OCI-LY1 (cell line): ENCODE results near the gene KRT24.

Source experiments
- H2AFZ ChIP-seq: fragments of 200-600 bp; sonication (generic), shearing (Covaris generic); 2 replicates; pipeline ENCODE4 v1.6.0; 2014; ENCODE audit warnings: antibody characterized with exemption, mild to moderate bottlenecking, low read length
- H3F3A ChIP-seq: fragments of 200-600 bp; sonication (generic), shearing (Covaris generic); 2 replicates; pipeline ENCODE4 v1.6.0; 2014; ENCODE audit warnings: mild to moderate bottlenecking, antibody characterized with exemption, low read length, moderate library complexity; ENCODE audit not compliant: insufficient read depth
- H3K27ac ChIP-seq: fragments of 200-600 bp; sonication (generic); 2 replicates; pipeline ENCODE4 v1.5.1; 2014; ENCODE audit warnings: low read length, mixed run types, mild to moderate bottlenecking, low read depth; ENCODE audit not compliant: poor library complexity, severe bottlenecking
- H3K27me3 ChIP-seq: fragments of 200-600 bp; sonication (generic); 2 replicates; pipeline ENCODE4 v1.6.0; 2014; ENCODE audit warnings: antibody characterized with exemption, mild to moderate bottlenecking, low read length, moderate library complexity; ENCODE audit not compliant: insufficient read depth
- H3K36me3 ChIP-seq: fragments of 200-600 bp; sonication (generic); 2 replicates; pipeline ENCODE4 v1.6.1; 2014; ENCODE audit warnings: mild to moderate bottlenecking, antibody characterized with exemption, low read length, moderate library complexity, mixed read lengths; ENCODE audit not compliant: insufficient read depth
- H3K4me1 ChIP-seq: fragments of 200-600 bp; sonication (generic); 2 replicates; pipeline ENCODE4 v1.5.1; 2014; ENCODE audit warnings: mild to moderate bottlenecking, low read length, moderate library complexity; ENCODE audit not compliant: insufficient read depth, severe bottlenecking
- H3K4me2 ChIP-seq: fragments of 200-600 bp; sonication (generic), shearing (Covaris generic); 2 replicates; pipeline ENCODE4 v1.6.1; 2014; ENCODE audit warnings: low read length
- H3K4me3 ChIP-seq: fragments of 200-600 bp; sonication (generic); 2 replicates; pipeline ENCODE4 v1.5.1; 2014; ENCODE audit warnings: low read length, low read depth, mild to moderate bottlenecking, mixed read lengths; ENCODE audit not compliant: poor library complexity, severe bottlenecking
- H3K79me2 ChIP-seq: fragments of 200-600 bp; shearing (Covaris generic); 2 replicates; pipeline ENCODE4 v1.6.1; 2016; ENCODE audit warnings: mixed run types, low read length, mixed read lengths; ENCODE audit not compliant: insufficient read depth
- H3K9ac ChIP-seq: fragments of 200-600 bp; sonication (generic), shearing (Covaris generic); 2 replicates; pipeline ENCODE4 v1.6.1; 2014; ENCODE audit warnings: mild to moderate bottlenecking, low read length, mixed read lengths
- H3K9me2 ChIP-seq: fragments of 200-600 bp; sonication (generic), shearing (Covaris generic); 2 replicates; pipeline ENCODE4 v1.6.1; 2014; ENCODE audit warnings: low read depth, mild to moderate bottlenecking, low read length, mixed read lengths
- H3K9me3 ChIP-seq: fragments of 200-600 bp; shearing (Covaris generic); 2 replicates; pipeline ENCODE4 v1.6.1; 2014; ENCODE audit warnings: low read length, mixed read lengths
- H4K20me1 ChIP-seq: fragments of 200-600 bp; sonication (generic), shearing (Covaris generic); 2 replicates; pipeline ENCODE4 v1.6.0; 2016; ENCODE audit warnings: mild to moderate bottlenecking, low read length; ENCODE audit not compliant: insufficient read depth
- EZH2 ChIP-seq: fragments of 200-600 bp; sonication (generic), shearing (Covaris generic); IDR thresholded peaks from 2 replicates; pipeline ENCODE4 v1.8.0; 2017; ENCODE audit warnings: borderline replicate concordance, mixed run types, mild to moderate bottlenecking, antibody characterized with exemption, low read length, moderate library complexity, mixed read lengths
- TF ChIP-seq, protein P1 (sequence below): fragments of 200-600 bp; sonication (generic), shearing (Covaris generic); IDR thresholded peaks from 2 replicates; pipeline ENCODE4 v1.5.1; 2017; ENCODE audit warnings: mild to moderate bottlenecking, antibody characterized with exemption, low read length, moderate library complexity, mixed read lengths

KRT24 gene

DNA sequence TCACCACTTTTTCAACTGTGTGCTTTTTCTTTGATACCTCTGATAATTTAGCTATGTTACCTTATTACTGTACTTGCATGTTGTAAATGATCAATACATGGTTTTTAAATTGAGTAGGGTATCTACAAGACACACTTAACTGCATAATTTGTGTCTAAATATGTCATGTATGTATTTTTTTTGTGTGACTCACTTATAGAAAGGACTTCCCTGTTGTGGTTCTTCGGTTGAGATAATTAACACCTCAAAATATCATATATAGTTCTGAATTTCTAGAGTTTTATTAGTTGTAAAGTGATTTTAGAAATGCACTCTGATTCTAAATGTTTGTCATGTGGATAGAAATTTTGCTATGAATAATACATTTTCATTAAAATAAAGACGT, 24.0 kb downstream of the KRT24 start:
- H3K4me3 ChIP-seq, result no peak overlapping the region
- H3K4me1 ChIP-seq, result no peaks in the 10 kb centered on the region
- H3K4me2 ChIP-seq, result no peak overlapping the region
- no peaks in the 10 kb centered on the region for H3K9me2 ChIP-seq
- no peaks in the 10 kb centered on the region for H3K36me3 ChIP-seq
- no peak overlapping the region for H3K9ac ChIP-seq
- H2AFZ ChIP-seq, result no peak overlapping the region
- TF ChIP-seq, protein P1, sequence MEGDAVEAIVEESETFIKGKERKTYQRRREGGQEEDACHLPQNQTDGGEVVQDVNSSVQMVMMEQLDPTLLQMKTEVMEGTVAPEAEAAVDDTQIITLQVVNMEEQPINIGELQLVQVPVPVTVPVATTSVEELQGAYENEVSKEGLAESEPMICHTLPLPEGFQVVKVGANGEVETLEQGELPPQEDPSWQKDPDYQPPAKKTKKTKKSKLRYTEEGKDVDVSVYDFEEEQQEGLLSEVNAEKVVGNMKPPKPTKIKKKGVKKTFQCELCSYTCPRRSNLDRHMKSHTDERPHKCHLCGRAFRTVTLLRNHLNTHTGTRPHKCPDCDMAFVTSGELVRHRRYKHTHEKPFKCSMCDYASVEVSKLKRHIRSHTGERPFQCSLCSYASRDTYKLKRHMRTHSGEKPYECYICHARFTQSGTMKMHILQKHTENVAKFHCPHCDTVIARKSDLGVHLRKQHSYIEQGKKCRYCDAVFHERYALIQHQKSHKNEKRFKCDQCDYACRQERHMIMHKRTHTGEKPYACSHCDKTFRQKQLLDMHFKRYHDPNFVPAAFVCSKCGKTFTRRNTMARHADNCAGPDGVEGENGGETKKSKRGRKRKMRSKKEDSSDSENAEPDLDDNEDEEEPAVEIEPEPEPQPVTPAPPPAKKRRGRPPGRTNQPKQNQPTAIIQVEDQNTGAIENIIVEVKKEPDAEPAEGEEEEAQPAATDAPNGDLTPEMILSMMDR, result no peak
- no peak for TF ChIP-seq EZH2
- no peaks in the 10 kb centered on the region for H3F3A ChIP-seq
- H3K9me3 ChIP-seq, result no peaks in the 10 kb centered on the region
- H3K27ac ChIP-seq, result no peak overlapping the region
- H4K20me1 ChIP-seq, result no peaks in the 10 kb centered on the region
- H3K79me2 ChIP-seq, result no peaks in the 10 kb centered on the region
- H3K27me3 ChIP-seq, result no peaks in the 10 kb centered on the region

DNA sequence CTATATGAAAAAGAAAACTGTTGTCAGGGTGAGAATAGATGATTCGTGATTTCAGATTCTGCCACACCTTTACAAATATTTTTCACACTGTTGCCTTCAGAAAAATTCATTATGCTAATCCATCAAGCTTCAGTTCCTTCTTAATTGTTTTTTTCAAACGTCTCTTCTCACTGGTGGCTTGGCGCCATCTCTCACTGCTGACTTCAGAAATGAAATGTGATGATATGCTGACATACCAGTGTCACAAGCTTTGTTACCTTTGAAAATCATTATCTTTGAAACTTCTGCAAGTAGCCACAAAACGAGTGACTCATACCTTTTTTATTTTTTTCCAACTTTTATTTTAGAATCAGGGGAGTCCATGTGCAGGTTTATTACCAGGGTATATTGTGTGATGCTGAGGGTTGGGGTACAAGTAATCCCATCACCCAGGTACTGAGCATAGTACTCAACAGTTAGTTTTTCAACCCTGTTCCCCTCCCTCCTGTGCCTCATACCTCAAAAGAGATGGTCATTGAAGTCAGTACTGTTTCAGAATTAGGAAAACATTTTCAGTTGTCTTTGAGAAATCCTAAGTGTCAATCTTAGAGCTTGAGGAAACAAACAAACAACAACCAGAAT, 24.5 kb downstream of the KRT24 start:
- Histone ChIP-seq H3K4me2 (no peak overlapping the region), H3K27me3 (no peaks in the 10 kb centered on the region), H3K9me2 (no peaks in the 10 kb centered on the region)

DNA sequence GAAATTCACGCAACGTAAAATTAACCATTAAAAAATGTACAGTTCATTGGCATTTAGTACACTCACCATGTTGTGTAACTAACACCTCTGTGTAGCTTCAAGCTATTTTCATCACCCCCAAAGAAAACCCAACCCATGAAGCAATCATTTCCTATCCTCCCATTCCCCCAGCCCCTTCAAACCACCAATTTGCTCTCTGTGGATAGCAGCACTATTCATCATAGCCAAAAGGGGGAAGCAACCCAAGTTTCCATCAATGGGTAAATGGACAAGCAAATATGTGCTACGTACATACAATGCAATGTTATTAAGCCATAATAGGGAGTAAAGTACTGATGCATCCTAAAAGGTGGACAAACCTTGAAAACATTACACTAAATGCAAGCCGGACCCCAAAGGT, 27.6 kb downstream of the KRT24 start:
- H3K4me2 ChIP-seq, result no peak overlapping the region
- H2AFZ ChIP-seq, result no peak overlapping the region
- H3K27ac ChIP-seq, result no peak overlapping the region
- no peak overlapping the region for H3K9ac ChIP-seq
- H3K36me3 ChIP-seq, result no peaks in the 10 kb centered on the region
- no peaks in the 10 kb centered on the region for H3K9me2 ChIP-seq
- H4K20me1 ChIP-seq, result no peaks in the 10 kb centered on the region
- H3K4me1 ChIP-seq, result no peaks in the 10 kb centered on the region
- TF ChIP-seq, protein P1, result no peak
- TF ChIP-seq EZH2, result no peak
- no peak overlapping the region for H3K4me3 ChIP-seq
- no peaks in the 10 kb centered on the region for H3K79me2 ChIP-seq
- H3F3A ChIP-seq, result no peaks in the 10 kb centered on the region
- no peaks in the 10 kb centered on the region for H3K27me3 ChIP-seq
- no peaks in the 10 kb centered on the region for H3K9me3 ChIP-seq

More for the DNA sequence above, 24.5 kb downstream of the KRT24 start:
- no peaks in the 10 kb centered on the region for H3K9me3 ChIP-seq
- no peak overlapping the region for H3K27ac ChIP-seq
- H3K4me3 ChIP-seq, result no peak overlapping the region
- H3F3A ChIP-seq, result no peaks in the 10 kb centered on the region
- H2AFZ ChIP-seq, result no peak overlapping the region
- TF ChIP-seq EZH2, result no peak
- TF ChIP-seq, protein P1, result no peak
- H3K79me2 ChIP-seq, result no peaks in the 10 kb centered on the region
- no peaks in the 10 kb centered on the region for H3K36me3 ChIP-seq
- no peaks in the 10 kb centered on the region for H4K20me1 ChIP-seq
- H3K9ac ChIP-seq, result no peak overlapping the region
- H3K4me1 ChIP-seq, result no peaks in the 10 kb centered on the region
